22Rv1 (cell line): Measurements from ENCODE around the gene RNF168.

Source experiments
- ZFX ChIP-seq: fragments of 450-650 bp; IDR thresholded peaks from 2 replicates; pipeline ENCODE4 v1.6.1; 2017; ENCODE audit warnings: antibody characterized with exemption, borderline replicate concordance
- TF ChIP-seq, protein P1 (sequence below): fragments of 450-650 bp; IDR thresholded peaks from 2 replicates; pipeline ENCODE4 v1.5.1; 2017; ENCODE audit warnings: mild to moderate bottlenecking

DNA sequence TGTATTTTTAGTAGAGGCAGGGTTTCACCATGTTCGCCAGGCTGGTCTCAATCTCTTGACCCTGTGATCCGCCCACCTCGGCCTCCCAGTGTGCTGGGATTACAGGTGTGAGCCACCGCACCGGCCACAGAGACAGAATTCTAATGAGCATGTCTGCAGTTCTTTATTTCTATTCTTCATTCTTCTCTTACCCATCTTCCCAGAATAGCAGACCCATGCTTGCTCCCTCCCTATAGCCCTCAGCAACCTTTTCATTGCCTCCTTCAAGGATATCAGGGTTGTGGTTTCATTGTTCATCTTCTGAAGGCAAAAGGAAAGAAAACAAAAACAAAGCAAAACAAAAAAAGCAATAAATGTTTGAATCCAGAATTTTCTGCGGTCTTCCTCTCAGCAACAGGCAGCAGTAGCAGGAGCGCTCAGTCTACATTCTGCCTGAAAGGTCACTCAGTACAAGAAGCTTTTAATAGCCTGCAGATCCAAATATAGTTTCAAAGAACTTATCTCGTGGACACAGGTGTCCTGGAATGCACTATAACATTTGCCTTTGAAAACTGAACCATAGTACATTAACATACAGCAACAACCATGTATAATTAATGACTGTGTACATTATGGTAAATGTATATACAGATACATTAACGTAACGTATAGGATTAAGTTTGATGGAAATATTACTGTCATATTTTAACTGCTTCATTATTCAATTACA lies 11.5 kb upstream of the RNF168 start, which contains the start of gene SMCO1:
- TF ChIP-seq, protein P1, sequence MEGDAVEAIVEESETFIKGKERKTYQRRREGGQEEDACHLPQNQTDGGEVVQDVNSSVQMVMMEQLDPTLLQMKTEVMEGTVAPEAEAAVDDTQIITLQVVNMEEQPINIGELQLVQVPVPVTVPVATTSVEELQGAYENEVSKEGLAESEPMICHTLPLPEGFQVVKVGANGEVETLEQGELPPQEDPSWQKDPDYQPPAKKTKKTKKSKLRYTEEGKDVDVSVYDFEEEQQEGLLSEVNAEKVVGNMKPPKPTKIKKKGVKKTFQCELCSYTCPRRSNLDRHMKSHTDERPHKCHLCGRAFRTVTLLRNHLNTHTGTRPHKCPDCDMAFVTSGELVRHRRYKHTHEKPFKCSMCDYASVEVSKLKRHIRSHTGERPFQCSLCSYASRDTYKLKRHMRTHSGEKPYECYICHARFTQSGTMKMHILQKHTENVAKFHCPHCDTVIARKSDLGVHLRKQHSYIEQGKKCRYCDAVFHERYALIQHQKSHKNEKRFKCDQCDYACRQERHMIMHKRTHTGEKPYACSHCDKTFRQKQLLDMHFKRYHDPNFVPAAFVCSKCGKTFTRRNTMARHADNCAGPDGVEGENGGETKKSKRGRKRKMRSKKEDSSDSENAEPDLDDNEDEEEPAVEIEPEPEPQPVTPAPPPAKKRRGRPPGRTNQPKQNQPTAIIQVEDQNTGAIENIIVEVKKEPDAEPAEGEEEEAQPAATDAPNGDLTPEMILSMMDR = no peak
- no peak for TF ChIP-seq ZFX
